Coronary artery (tissue), 2 donors: Measurements from ENCODE around the gene SRSF9.
"Not testable (repeated sequence)": the region's sequence is repeated elsewhere in the genome, so short reads cannot be mapped to it uniquely, and the experiment has no call there.

ENCODE experiments used
- DNase-seq: peaks from one replicate; pipeline ENCODE4 v3.0.0-alpha.2; 2017; ENCODE audit warnings: low spot score
- H3K27ac ChIP-seq, 2 donors: fragments of 200-600 bp; sonication (generic); one replicate each; pipeline ENCODE4 v1.5.1; 2016 to 2019
- H3K4me3 ChIP-seq: fragments of 200-600 bp; sonication (generic); 2 replicates; pipeline ENCODE4 v1.5.1; 2016; ENCODE audit warnings: mild to moderate bottlenecking, moderate library complexity
- CTCF ChIP-seq: fragments of 200-600 bp; sonication (generic); IDR thresholded peaks from one replicate; pipeline ENCODE4 v1.5.1; 2019; ENCODE audit warnings: antibody characterized with exemption

SRSF9 gene

GRCh38 chr12:120447992-120448391, 21.6 kb downstream of the SRSF9 start:
- no peak for TF ChIP-seq CTCF
- Histone ChIP-seq H3K27ac (no peak overlapping the region), H3K4me3 (no peak overlapping the region)
- DNase-seq = no peak

- not testable (repeated sequence) for DNase-seq
- H3K27ac ChIP-seq = peak overlapping the region; percentile 82 to 88
- H3K4me3 ChIP-seq = peak overlapping the region; percentile 75
Measured at GRCh38 chr12:120446844-120447178, 22.7 kb downstream of the SRSF9 start.

GRCh38 chr12:120445911-120446843, 23.4 kb downstream of the SRSF9 start, which contains the start of the genes GATC and TRIAP1:
TSS of gene GATC (plus strand) at chr12:120446444. CDS start at chr12:120446481, 37 bp downstream.
TSS of gene TRIAP1 (minus strand) at chr12:120446384. CDS start at chr12:120446372, 12 bp downstream.
- TF ChIP-seq CTCF = no peak

GRCh38 chr12:120444676-120445075, 24.9 kb downstream of the SRSF9 start:
- no peak overlapping the region for H3K27ac ChIP-seq
- no peak for DNase-seq
- no peak overlapping the region for H3K4me3 ChIP-seq
- no peak for TF ChIP-seq CTCF

More at GRCh38 chr12:120445911-120446843, 23.4 kb downstream of the SRSF9 start, which contains the start of the genes GATC and TRIAP1:
- peak; percentile 86 for DNase-seq
- Histone ChIP-seq H3K4me3 (peak within 1 kb of the TSS; percentile 75), H3K27ac (peak within 1 kb of the TSS; percentile 82 to 88)

- peak; percentile 19 for TF ChIP-seq CTCF
- peak overlapping the region; percentile 28 for H3K4me3 ChIP-seq
- no peak overlapping the region for H3K27ac ChIP-seq
- DNase-seq = no peak
Measured at GRCh38 chr12:120439646-120440247, 29.8 kb downstream of the SRSF9 start.

GRCh38 chr12:120438495-120439198, 30.9 kb downstream of the SRSF9 start:
- H3K27ac ChIP-seq = peak overlapping the region; percentile 76 to 88
- TF ChIP-seq CTCF = no peak
- H3K4me3 ChIP-seq = peak overlapping the region; percentile 82
- no peak for DNase-seq
